HG02763 (cell line): ENCODE results near the gene CRTC3.
A peak's percentile ranks its signal among the peaks of the same experiment; 100 is the strongest.
"Not testable (repeated sequence)": the region's sequence is repeated elsewhere in the genome, so short reads cannot be mapped to it uniquely, and the experiment has no call there.

Source experiments
- ATAC-seq: cut with Tn5 transposase; IDR thresholded peaks from one replicate; pipeline ENCODE4 v1.9.1; 2021; ENCODE audit warnings: mild to moderate bottlenecking, moderate library complexity; ENCODE audit not compliant: unreplicated experiment

CRTC3 gene

DNA sequence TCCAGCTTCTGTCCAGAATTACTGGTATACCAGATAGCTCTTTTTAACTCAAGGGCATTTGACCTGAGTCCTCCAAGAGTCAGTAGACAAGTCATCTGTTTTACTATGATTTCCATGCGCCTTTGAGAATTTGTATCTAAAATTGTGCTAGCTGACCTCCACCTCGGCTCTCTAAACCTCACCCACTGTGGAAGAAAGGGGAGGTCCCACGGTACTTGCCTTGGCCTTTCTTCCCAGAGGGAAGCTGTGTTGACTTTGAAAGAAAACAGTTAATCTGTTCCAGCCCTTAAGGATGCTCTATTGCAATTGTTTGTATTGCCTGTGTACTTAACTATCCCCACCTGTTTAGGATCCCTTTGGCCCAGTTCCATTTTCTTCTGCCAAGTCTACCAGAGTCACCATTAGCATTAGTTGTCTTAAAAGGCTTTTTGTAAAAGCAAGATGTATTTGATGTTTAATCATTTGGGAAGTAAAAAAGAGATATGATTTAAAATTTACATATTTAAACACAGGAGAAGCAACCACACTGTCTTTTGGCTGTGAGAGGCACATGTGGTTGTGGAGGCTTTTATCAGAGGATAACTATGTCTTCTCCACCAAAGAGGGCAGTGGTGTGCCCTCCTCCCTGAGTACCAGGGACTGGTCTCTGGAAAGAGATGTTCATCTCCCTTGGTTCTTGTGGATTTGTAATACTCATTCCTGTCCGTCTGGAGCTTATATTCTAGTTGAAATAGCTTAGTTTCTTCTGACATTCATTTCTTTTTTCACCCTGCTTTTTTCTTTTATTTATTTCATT lies 88.8 kb downstream of the CRTC3 start:
- no peak for ATAC-seq

DNA sequence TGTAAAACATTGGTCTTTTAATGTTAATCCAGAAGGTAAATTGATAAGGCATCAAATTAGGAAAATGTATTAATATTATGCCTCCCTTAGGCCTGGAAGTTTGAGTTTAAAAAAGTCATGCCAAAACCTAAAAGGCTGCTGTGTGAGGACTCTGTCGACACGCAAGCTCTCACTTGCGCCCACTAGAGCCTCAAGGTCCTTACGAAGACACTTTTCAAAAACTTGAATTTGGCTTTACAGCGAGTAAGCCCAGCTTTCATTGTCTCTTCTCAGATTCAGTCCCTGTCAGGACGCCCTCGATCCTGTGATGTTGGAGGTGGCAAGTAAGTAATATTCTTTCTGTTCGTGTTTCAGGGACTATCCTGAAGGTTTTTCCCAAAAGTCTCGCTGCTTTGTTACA lies 89.7 kb downstream of the CRTC3 start:
- ATAC-seq: no peak

DNA sequence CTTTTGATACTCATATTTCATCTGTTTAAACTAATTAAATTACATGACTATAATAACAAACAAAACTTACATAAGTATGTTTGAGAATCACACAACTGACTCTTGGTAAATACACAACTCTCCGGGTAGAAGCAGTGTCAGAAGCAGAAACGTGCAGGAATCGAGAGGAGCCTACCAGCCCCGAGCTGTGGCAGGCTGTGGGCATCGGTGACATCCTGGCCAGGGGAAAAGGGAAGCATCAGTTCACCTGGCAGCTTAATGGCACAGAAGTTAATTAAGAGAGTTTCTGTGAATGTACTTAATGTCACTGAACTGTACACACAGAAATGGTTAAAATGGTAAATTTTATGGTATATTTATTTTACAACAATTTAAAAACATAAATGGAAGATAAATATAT lies 90.2 kb downstream of the CRTC3 start:
- no peak for ATAC-seq

DNA sequence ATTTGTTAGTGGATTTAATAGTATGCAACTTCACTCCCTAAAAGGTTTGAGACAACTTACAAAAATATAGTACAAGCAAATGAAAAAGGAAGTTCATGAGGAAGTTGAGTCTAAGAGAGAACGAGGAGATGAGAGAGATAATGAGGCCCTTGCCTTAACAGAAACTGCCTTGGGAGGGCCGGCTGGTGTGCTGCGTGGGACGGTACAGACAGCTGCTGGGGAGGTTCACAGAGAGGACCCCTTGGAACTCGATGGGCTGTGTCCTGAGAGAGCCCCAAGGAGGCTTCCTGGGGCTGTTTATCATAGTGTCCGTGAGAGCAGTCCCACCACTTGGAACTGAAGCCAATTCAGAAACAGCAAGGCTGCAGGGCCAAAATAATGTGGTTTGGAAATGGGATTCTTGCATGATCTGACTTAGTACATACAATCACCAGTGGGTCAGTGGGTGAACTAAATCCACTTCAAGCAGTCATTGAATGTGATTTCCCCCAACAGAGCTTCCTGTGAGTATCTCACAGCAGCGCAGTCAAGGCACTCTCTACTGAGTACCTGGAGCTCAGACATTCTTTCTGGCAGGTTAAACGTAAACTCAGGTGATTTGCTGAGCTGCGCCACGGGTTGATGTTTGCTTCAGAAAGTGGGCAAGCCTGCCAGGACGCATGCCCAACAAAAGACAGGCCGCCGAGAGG lies 90.8 kb downstream of the CRTC3 start:
- ATAC-seq: peak; percentile 70

DNA sequence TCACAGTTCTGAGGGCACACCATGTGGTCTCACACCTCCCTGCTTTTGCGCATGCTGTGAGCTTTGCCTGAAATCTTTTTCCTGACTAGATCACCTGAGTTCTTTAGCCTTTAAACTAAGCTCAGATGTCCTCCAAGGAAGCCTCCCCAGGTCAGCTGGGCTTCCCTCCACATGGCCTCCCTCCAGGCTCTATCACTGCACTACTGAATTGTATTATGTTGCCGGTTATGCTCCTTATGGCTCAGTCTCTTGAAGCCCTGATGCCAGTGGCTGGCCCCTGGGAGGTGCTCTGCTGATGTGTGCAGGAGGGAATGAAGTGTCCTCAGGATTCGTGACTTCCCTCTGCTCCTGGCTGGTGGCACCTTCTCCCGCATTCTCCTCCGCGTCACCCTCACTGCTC lies 94.1 kb downstream of the CRTC3 start:
- no peak for ATAC-seq

DNA sequence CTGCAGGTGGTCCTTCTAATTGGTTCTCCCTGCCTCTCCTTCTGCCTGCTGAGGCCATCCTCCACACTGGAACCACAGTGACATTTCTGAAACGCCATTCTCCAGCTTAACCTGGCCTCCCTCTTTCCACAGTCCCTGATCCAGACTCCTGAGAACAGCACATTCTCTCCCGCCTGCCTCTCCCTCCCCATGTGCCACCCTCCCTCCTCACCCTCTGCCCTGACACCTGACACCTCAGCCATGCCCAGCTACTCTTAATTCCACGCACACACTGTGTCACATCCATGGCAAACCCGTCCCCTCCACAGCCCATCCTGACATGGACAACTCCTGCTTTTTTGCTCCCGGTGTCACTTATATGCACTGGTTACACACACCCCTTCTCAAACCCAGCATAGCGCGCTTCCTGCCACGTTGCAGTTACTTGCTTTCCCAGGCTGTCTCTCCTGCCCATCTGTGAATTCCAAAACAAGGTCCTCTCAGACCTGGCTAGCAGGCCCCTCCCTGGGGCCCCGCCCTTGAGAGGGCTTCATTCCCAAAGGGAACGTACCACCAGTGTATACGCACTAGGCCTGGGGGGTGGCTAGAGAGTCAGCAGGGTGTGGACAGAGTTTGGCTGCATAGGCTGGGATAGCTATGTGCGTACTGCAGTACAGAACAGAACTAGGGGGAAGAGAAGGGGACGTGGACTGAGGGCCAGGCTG lies 94.7 kb downstream of the CRTC3 start:
- ATAC-seq: no peak

DNA sequence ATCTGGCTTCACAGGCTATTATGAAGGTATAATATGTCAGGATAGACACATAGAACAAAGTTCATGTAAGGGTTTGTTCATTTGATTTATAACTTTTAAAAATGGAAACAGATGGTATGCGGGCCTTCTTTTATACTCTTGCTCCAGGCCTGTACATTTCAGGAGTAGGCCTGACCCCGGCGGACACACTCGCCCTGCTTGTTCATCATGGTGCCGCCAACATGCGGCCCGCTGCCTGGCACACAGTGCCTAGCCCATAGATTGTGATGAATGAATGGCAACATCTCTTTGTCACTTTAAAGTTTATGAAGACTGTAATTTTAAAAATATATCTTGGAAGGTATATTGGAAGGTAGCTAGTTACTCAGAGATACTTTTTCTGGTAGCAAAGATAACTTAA lies 95.3 kb downstream of the CRTC3 start:
- no peak for ATAC-seq

DNA sequence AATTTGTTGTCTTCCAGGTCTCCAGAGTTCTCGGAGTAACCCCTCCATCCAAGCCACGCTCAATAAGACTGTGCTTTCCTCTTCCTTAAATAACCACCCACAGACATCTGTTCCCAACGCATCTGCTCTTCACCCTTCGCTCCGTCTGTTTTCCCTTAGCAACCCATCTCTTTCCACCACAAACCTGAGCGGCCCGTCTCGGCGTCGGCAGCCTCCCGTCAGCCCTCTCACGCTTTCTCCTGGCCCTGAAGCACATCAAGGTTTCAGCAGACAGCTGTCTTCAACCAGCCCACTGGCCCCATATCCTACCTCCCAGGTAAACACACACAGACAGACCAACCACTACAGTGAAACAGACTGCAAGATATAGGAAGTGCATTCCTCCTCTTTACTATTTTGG lies 99.5 kb downstream of the CRTC3 start:
- ATAC-seq: no peak

DNA sequence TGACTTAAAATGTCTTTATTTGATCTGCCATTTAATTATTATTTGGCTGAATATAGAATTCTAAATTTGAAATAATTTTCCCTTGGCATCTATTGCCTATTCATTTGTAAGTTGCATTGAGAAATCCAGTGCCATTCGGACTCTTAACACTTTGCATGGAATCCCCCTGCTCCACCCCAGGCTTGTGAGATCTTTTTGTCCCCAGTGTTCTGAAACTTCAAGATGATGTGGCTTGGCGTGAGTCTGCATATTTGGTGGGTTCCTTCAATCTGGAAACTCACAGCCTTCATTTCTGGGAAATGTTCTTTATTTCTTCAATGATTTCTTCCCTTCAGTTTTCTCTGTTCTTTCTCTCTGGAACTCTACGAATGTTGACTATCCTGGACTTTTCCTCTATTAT lies 103.6 kb downstream of the CRTC3 start:
- no peak for ATAC-seq

DNA sequence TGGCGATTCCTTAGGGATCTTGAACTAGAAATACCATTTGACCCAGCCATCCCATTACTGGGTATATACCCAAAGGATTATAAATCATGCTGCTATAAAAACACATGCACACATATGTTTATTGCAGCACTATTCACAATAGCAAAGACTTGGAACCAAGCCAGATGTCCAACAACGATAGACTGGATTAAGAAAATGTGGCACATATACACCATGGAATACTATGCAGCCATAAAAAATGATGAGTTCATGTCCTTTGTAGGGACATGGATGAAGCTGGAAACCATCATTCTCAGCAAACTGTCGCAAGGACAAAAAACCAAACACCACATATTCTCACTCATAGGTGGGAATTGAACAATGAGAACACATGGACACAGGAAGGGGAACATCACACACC lies 107.3 kb downstream of the CRTC3 start:
- ATAC-seq: not testable (repeated sequence)

DNA sequence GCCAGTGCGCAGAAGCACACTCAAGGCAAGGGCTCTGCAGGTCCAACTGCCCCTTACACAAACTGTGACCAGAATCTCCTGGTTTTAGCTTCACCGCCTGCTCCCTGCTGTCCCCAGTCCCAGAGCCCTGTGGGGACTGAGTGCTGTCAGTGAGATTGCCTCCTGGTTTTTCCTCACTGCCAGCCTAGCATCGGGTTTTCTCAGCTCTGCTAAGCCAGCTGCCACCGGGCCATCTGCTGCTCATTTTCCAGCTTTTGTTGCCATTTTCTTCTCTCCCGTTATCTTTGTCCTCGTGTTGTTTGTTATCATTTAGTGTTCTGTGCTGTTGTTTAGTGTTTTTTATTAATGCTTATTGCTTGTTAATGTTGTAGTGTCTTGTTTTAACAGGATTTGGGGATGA lies 108.0 kb downstream of the CRTC3 start:
- no peak for ATAC-seq

DNA sequence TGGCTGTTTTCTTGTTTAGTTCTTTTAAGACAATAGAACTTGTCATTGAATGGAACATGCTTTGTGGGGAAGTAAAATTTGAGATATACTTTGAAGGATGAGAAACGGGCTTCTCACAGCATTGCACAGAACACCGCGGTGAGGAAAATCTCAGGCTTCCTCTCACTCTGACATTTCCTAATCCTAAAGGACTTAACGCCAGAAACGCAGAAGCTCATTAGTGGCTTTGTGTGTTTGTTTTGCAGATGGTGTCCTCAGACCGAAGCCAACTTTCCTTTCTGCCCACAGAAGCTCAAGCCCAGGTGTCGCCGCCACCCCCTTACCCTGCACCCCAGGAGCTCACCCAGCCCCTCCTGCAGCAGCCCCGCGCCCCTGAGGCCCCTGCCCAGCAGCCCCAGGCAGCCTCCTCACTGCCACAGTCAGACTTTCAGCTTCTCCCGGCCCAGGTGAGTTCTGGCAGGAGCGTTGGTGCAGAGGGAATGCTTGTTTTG lies 108.5 kb downstream of the CRTC3 start:
- no peak for ATAC-seq

DNA sequence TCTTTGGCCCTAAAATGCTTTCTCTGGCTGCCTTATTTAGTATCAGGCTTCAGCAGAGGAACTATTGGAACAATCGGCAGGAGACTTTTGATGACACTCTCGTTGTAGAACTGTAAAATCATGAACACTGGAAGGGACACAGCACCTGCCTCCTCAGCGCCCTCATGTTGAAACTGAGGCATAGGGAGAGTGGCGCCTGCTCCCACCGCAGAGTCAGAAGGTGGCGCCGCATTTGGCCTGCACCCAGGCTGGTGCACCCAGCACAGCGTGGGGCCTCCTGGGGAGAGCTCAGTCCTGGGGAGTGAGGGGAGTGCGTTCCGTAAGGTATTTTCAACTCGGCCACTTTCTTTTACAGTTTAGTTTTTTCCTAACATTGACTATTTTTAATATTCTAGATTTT lies 109.2 kb downstream of the CRTC3 start:
- ATAC-seq: no peak

DNA sequence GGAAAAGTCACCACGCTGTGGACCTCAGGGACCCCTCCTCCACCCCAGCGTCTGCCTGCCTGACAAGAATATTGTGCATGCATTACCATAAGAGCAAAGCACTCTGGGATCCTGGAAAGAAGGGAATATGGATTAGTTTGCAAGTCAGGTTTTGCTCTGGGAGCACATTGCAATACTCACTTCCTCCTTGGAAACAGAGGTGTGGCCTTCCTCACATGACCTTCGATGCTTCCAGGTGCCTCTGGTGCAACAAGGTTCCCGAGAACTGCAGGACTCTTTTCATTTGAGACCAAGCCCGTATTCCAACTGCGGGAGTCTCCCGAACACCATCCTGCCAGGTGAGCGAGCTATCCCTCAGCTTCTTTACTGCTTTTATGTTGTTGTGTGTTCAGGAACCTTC lies 111.1 kb downstream of the CRTC3 start:
- no peak for ATAC-seq

DNA sequence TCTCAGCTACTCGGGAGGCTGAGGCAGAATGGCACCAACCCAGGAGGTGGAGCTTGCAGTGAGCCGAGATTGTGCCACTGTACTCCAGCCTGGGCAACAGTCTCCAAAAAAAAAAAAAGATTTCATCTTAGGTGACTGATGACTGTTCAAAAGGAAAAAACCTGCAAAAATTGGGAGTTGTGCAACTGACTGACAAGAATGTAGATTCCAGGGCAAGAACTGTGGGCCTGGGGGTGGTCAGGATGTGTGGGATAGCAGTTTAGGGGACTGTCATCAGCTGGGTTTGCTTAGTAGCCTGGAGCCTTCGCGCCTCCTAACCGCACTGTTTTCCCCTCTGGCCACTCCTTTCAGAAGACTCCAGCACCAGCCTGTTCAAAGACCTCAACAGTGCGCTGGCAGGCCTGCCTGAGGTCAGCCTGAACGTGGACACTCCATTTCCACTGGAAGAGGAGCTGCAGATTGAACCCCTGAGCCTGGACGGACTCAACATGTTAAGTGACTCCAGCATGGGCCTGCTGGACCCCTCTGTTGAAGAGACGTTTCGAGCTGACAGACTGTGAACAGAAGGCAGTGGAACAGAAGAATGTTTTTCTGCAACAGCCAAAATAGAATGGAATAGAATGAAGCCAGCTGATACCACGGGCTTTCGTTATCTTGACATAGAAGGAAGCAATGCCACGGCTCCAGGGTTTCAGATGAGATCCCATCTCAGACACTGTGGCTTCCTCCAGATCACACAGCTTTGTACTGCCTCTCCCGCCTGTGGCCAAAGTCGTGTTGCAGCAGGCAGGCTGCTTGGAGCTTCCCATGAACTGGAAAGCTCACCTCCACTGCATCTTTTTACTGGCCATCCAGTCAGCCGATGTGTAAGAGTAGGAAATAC lies 112.1 kb downstream of the CRTC3 start:
- ATAC-seq: no peak

DNA sequence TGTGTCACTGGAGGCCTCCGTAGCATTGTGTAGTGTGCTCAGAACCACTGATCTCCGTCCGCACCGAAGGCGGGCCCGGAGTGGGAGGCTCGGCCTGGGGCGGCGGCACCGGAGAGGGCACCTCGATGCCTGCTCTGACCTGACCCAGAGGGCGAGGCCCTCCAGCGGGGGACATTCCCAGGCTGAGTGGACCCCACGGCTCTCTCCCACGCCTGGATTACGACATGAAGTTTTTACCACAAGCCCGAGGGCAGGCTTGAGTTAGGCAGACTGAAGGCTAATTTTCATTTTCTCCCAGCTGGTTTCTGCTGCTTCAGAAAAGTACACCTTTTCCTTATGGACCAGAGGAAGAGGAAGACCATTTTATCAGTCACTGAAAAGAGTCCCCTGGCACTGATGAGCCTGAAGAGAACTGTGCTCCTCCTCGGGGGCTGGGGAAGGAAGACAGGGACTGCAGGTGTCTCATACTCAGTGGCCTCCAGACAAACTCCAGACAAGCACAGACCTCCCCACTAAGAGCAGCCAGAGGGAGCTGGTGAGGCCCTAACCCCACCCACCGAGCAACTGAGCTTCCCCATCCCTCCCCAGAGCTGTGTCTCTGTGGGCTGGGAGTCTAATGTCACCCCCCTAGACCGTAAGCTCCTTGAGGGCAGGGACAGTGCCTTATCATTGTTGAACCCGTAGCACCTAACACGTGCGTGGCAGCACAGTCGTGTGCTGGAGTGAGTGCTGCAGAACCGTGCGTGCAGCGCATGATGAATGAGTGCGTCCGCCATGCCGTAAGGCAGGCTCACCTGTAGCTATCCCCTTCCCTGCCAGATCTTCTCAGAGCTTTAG lies 113.0 kb downstream of the CRTC3 start:
- no peak for ATAC-seq

DNA sequence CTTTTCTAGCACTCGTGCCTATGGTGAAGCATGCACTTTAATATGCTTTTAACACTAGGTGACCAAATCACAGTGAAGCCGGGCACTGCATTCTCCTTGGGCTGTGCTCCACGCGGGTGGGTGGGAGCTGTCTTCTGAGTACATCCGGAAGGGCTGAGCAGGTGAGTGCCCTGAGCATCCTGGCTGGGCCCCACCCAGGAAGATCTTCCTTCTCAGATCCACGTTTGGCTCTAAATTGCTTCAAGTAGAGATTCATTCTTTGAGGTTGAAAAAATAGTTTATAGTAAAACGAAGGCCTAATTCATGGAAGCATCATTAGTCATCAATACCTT lies 113.5 kb downstream of the CRTC3 start:
- no peak for ATAC-seq

DNA sequence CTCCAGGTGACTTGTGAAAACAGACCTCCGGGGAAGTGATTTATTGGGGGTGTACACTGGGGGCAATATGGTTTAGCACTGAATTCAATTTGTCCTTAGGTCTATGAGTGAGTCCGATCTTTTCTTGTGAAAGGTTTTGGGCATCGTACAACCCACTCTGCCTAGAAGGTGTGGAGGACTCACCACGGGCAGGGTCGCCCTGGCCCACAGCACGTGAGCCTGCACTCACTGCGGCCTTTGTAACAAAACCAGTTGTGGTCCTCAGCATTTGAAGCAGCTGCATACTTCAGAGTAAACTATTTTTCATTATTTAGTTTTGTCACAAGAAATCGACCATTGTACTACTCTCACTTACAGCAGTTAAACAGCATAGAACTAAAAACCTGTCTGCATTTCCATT lies 114.8 kb downstream of the CRTC3 start:
- ATAC-seq: no peak

DNA sequence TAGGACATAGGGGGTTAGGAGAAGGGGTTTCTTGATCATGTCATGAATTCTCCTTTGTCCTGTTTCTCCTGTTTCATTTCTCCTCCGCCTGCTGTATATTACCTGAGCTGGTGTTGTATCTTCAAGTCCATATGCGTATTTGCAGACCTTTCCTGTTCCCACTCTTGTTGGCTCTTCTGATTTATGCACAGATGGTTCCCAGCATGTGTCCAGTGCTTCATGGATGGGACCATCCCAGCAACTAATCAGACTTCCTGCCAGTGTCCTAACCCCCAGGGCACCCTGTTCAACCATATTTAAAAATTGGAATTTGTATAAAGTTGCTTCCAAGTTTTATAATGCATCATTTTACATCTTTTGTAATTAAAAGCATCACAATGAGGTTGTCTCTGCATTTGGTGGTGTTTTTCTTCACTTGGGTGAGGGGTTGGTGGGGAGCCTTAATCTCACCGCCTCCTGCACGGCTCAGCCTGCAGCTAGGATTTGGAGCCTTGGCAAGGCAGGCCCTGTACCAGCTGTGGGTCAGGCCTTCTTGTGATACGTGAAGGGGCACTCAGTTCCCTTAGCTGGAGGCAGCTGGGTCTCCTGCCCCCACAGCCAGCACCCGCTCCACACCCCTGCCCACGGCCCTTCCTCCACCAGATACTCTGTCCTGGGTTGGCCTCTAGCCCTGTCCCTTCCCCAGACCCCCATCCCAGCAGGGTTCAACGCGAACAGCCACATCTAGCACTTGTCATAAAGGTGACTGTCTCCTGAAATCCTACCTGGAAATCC lies 115.4 kb downstream of the CRTC3 start:
- no peak for ATAC-seq
